Left ventricle myocardium superior (tissue), 1 donor: Measurements from ENCODE around the gene ARCN1. TPM values are rescaled to one million over a fixed set of nuclear protein-coding genes. Genes with fewer than 3 reads are reported as not detected.

ENCODE experiments used
- ATAC-seq: fragments of 200-7000 bp; cut with Tn5 transposase; one replicate; pipeline ENCODE4 v1.9.1; 2020; ENCODE audit warnings: mild to moderate bottlenecking, moderate library complexity
- DNase-seq: peaks from one replicate; pipeline ENCODE4 v3.0.0-alpha.2; 2020
- intact Hi-C: fragments of 100-400 bp; cut with micrococcal nuclease; formaldehyde crosslinking; loops from one replicate; pipeline ENCODE4 v1.11.0; 2022
- microRNA-seq: library from miRNA; unstranded; fragments of <30 nt; microRNA quantifications from one replicate; pipeline ENCODE4 v1.2.0, GENCODE V29; 2020; ENCODE audit warnings: borderline number of aligned reads
- total RNA-seq: library from RNA; stranded (reverse); fragmentation: NEBNext Ultra II Directional; extraction: Animal tissue kit (Norgen Biotek cat#: 25700); gene quantifications from one replicate; pipeline ENCODE4 v1.2.1, GENCODE V29; 2021
- donor health status: DM: no; HTN: yes; CAD: no; lungs with severe emphysema.

ARCN1 gene
- total RNA-seq, 1 donor from 2014 or later = 97.1 TPM

- DNase-seq (peak; percentile 23), ATAC-seq (no peak)
- intact Hi-C loops = no loop called here
These were observed 76.1 kb downstream of the ARCN1 start for GRCh38 chr11:118648291-118648690.

GRCh38 chr11:118649941-118650340 is 77.7 kb downstream of the ARCN1 start:
- no peak for ATAC-seq
- DNase-seq = no peak
- intact Hi-C loops = loop anchor here (10.0 kb wide), 1 partner anchor 55 kb away; no protein-coding TSS in a partner anchor

- ATAC-seq (no peak), DNase-seq (peak; percentile 2)
- intact Hi-C loops = loop anchor here (10.0 kb wide), 1 partner anchor 56 kb away; no protein-coding TSS in a partner anchor
These were observed 78.2 kb downstream of the ARCN1 start for GRCh38 chr11:118650366-118650765.

GRCh38 chr11:118651820-118652219 is 79.6 kb downstream of the ARCN1 start:
- intact Hi-C loops = loop anchor here (10.0 kb wide), 1 partner anchor 57 kb away; no protein-coding TSS in a partner anchor
- ATAC-seq = no peak
- no peak for DNase-seq

Small RNA genes lying within 50 kb of the gene (microRNA-seq; reads per million reads assigned to microRNA genes)
- gene MIR6716 = not detected

Other genes with a start within 250 kb of the ARCN1 start
- 1.6 TPM for gene CD3D, start 229.7 kb upstream of the ARCN1 start, total RNA-seq
- gene CD3G, start 228.1 kb upstream of the ARCN1 start, total RNA-seq = 0.27 TPM
- gene UBE4A, start 212.8 kb upstream of the ARCN1 start, total RNA-seq = 37.6 TPM
- gene ATP5MG, start 170.8 kb upstream of the ARCN1 start, total RNA-seq = 756 TPM
- gene KMT2A, start 135.9 kb upstream of the ARCN1 start, total RNA-seq = 21.1 TPM
- 1.2 TPM for gene TTC36, start 44.9 kb upstream of the ARCN1 start, total RNA-seq
- 13.4 TPM for gene TMEM25, start 41.2 kb upstream of the ARCN1 start, total RNA-seq
- gene IFT46, start 6.5 kb upstream of the ARCN1 start, total RNA-seq = 22.4 TPM
- gene PHLDB1, start 35.2 kb downstream of the ARCN1 start, total RNA-seq = 97.7 TPM
- not detected for gene TREH, start 107.2 kb downstream of the ARCN1 start, total RNA-seq
- gene DDX6, start 218.8 kb downstream of the ARCN1 start, total RNA-seq = 126 TPM